Measurements from ENCODE around the gene PSMA4.

PSMA4 gene

DNA sequence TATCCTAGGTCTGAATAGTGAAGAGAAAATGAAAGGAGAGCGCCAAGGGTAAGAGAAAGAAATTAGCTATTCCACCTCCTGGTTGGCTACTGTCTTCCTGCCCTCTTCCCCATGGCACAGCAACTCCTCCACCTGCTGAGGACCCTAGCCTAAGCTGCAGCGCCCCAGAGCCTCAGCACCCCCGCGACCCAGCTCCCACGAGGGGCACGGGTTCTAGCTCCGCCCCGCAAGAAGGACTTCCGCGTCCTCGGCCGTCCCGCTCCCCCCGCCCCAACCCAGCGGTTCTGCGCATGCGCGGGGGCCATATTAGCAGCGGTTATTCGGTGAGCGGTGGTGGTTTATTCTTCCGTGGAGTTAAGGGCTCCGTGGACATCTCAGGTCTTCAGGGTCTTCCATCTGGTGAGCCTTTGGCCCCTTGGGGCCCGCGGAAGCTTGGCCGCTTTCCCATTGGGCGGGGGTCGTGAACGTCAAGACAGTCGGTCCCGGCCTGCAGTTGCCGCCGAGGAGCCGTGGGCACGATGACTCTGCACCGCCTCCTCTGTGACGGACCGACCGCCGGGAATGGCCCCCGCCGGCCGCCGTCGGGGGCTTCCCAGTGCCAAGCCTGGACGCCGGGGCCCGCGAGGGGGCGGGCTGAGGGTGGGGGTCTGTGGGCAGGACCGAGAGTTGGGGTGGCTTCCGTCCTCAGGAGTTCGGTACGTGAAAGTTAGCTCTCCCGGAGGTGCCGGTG, at the start of gene PSMA4 (continued):
- TF ChIP-seq ZNF121 (tag by site-specific recombination; IDR thresholded peaks at IDR 0.05), result no peak
- TF ChIP-seq ZSCAN23 (tag by site-specific recombination; IDR thresholded peaks at IDR 0.05), result no peak
- no peak for TF ChIP-seq ZNF19 (tag by site-specific recombination; IDR thresholded peaks at IDR 0.05; ENCODE audit: low read depth)
- TF ChIP-seq ZNF660 (tag by site-specific recombination; IDR thresholded peaks at IDR 0.05), result peak; percentile 80; the same call in 1 of the 2 replicates
- TF ChIP-seq ZNF449 (tag by site-specific recombination; IDR thresholded peaks at IDR 0.05), result no peak
- no peak for TF ChIP-seq ZNF426 (tag by site-specific recombination; IDR thresholded peaks at IDR 0.05)
- TF ChIP-seq ZNF544 (tag by site-specific recombination; IDR thresholded peaks at IDR 0.05), result no peak
- no peak for TF ChIP-seq ZNF292 (tag by site-specific recombination; IDR thresholded peaks at IDR 0.05; ENCODE audit: borderline replicate concordance, low read depth)
- TF ChIP-seq ZNF529 (tag by site-specific recombination; IDR thresholded peaks at IDR 0.05; ENCODE audit: insufficient replicate concordance), result no peak
- TF ChIP-seq ZNF555 (tag by site-specific recombination; conservative IDR thresholded peaks at IDR 0.05), result no peak
- no peak for TF ChIP-seq ZNF664 (tag by site-specific recombination; IDR thresholded peaks at IDR 0.05)
- TF ChIP-seq ZNF549 (tag by site-specific recombination; IDR thresholded peaks at IDR 0.05), result no peak
- TF ChIP-seq ZNF140 (tag by site-specific recombination; IDR thresholded peaks at IDR 0.05), result no peak
- TF ChIP-seq, protein P1, sequence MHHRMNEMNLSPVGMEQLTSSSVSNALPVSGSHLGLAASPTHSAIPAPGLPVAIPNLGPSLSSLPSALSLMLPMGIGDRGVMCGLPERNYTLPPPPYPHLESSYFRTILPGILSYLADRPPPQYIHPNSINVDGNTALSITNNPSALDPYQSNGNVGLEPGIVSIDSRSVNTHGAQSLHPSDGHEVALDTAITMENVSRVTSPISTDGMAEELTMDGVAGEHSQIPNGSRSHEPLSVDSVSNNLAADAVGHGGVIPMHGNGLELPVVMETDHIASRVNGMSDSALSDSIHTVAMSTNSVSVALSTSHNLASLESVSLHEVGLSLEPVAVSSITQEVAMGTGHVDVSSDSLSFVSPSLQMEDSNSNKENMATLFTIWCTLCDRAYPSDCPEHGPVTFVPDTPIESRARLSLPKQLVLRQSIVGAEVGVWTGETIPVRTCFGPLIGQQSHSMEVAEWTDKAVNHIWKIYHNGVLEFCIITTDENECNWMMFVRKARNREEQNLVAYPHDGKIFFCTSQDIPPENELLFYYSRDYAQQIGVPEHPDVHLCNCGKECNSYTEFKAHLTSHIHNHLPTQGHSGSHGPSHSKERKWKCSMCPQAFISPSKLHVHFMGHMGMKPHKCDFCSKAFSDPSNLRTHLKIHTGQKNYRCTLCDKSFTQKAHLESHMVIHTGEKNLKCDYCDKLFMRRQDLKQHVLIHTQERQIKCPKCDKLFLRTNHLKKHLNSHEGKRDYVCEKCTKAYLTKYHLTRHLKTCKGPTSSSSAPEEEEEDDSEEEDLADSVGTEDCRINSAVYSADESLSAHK (tag by site-specific recombination; IDR thresholded peaks at IDR 0.05), result no peak
- TF ChIP-seq HOXC10 (CRISPR knock-in tag; IDR thresholded peaks at IDR 0.05), result no peak
- no peak for TF ChIP-seq KLF10 (tag by site-specific recombination; IDR thresholded peaks at IDR 0.05)
- TF ChIP-seq ZNF174 (tag by site-specific recombination; IDR thresholded peaks at IDR 0.05), result no peak
- TF ChIP-seq, protein P2, sequence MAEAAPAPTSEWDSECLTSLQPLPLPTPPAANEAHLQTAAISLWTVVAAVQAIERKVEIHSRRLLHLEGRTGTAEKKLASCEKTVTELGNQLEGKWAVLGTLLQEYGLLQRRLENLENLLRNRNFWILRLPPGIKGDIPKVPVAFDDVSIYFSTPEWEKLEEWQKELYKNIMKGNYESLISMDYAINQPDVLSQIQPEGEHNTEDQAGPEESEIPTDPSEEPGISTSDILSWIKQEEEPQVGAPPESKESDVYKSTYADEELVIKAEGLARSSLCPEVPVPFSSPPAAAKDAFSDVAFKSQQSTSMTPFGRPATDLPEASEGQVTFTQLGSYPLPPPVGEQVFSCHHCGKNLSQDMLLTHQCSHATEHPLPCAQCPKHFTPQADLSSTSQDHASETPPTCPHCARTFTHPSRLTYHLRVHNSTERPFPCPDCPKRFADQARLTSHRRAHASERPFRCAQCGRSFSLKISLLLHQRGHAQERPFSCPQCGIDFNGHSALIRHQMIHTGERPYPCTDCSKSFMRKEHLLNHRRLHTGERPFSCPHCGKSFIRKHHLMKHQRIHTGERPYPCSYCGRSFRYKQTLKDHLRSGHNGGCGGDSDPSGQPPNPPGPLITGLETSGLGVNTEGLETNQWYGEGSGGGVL (tag by site-specific recombination; IDR thresholded peaks at IDR 0.05), result peak; percentile 55
- no peak for TF ChIP-seq ZNF214 (tag by site-specific recombination; IDR thresholded peaks at IDR 0.05; ENCODE audit: borderline replicate concordance)
- peak; percentile 30; the same call in 1 of the 2 replicates for TF ChIP-seq ZNF610 (tag by site-specific recombination; IDR thresholded peaks at IDR 0.05; ENCODE audit: borderline replicate concordance)
- no peak for TF ChIP-seq ZNF560 (tag by site-specific recombination; IDR thresholded peaks at IDR 0.05; ENCODE audit: borderline replicate concordance)
- TF ChIP-seq ZNF350 (tag by site-specific recombination; IDR thresholded peaks at IDR 0.05), result no peak
- TF ChIP-seq AEBP2 (tag by site-specific recombination; IDR thresholded peaks at IDR 0.05; ENCODE audit: borderline replicate concordance), result no peak
- TF ChIP-seq ZNF133 (tag by site-specific recombination; IDR thresholded peaks at IDR 0.05), result no peak
- TF ChIP-seq ATF2 (tag by site-specific recombination; IDR thresholded peaks at IDR 0.05; ENCODE audit: low read depth), result no peak
- TF ChIP-seq ZNF701 (tag by site-specific recombination; IDR thresholded peaks at IDR 0.05), result no peak
- peak; percentile 45; the same call in 1 of the 2 replicates for TF ChIP-seq ZBTB8A (tag by site-specific recombination; IDR thresholded peaks at IDR 0.05)
- TF ChIP-seq ZNF423 (tag by site-specific recombination; IDR thresholded peaks at IDR 0.05), result no peak
- no peak for TF ChIP-seq ZNF404 (tag by site-specific recombination; IDR thresholded peaks at IDR 0.05)
- TF ChIP-seq ZNF639 (tag by site-specific recombination; IDR thresholded peaks at IDR 0.05), result no peak

Data from HEK293 (cell line).